ENCODE measurements around the gene BATF3.

BATF3 gene

GRCh38 chr1:212691561-212692071, 8.0 kb downstream of the BATF3 start:
- H3K36me3 ChIP-seq (ENCODE audit: control insufficient read depth, insufficient read depth, low read length): no peaks in the 10 kb centered on the region
- H3K4me1 ChIP-seq (ENCODE audit: control insufficient read depth, insufficient read depth, low read length): no peaks in the 10 kb centered on the region
- no peak for DNase-seq (ENCODE audit: low read depth, low spot score)
- H3K27ac ChIP-seq (ENCODE audit: low read length): no peak overlapping the region
- H3K27me3 ChIP-seq (ENCODE audit: control insufficient read depth, insufficient read depth, low read length): no peaks in the 10 kb centered on the region
- H3K9me3 ChIP-seq (ENCODE audit: control insufficient read depth, insufficient read depth, low read length): no peaks in the 10 kb centered on the region
- WGBS (ENCODE audit: insufficient coverage, insufficient read length): no CpG with 5 or more reads among the region's 9 CpGs
- no peak overlapping the region for H3K4me3 ChIP-seq (ENCODE audit: low read length)

GRCh38 chr1:212690816-212691403, 8.7 kb downstream of the BATF3 start:
- Histone ChIP-seq H3K4me1 (ENCODE audit: control insufficient read depth, insufficient read depth, low read length) (no peaks in the 10 kb centered on the region), H3K27ac (ENCODE audit: low read length) (no peak overlapping the region), H3K27me3 (ENCODE audit: control insufficient read depth, insufficient read depth, low read length) (no peaks in the 10 kb centered on the region; the same call in 1 of the 2 replicates), H3K36me3 (ENCODE audit: control insufficient read depth, insufficient read depth, low read length) (no peaks in the 10 kb centered on the region), H3K9me3 (ENCODE audit: control insufficient read depth, insufficient read depth, low read length) (no peaks in the 10 kb centered on the region), H3K4me3 (ENCODE audit: low read length) (no peak overlapping the region)
- no CpG with 5 or more reads among the region's 4 CpGs for WGBS (ENCODE audit: insufficient coverage, insufficient read length)
- DNase-seq (ENCODE audit: low read depth, low spot score): no peak

- Histone ChIP-seq H3K4me3 (ENCODE audit: low read length) (no peak overlapping the region), H3K36me3 (ENCODE audit: control insufficient read depth, insufficient read depth, low read length) (no peaks in the 10 kb centered on the region), H3K4me1 (ENCODE audit: control insufficient read depth, insufficient read depth, low read length) (no peaks in the 10 kb centered on the region), H3K9me3 (ENCODE audit: control insufficient read depth, insufficient read depth, low read length) (no peaks in the 10 kb centered on the region), H3K27me3 (ENCODE audit: control insufficient read depth, insufficient read depth, low read length) (no peaks in the 10 kb centered on the region; the same call in 1 of the 2 replicates), H3K27ac (ENCODE audit: low read length) (no peak overlapping the region)
- no peak for DNase-seq (ENCODE audit: low read depth, low spot score)
- WGBS (ENCODE audit: insufficient coverage, insufficient read length): 100% methylated on average over 3 of the region's 12 CpGs
These were observed 9.7 kb downstream of the BATF3 start for GRCh38 chr1:212689758-212690529.

DNA sequence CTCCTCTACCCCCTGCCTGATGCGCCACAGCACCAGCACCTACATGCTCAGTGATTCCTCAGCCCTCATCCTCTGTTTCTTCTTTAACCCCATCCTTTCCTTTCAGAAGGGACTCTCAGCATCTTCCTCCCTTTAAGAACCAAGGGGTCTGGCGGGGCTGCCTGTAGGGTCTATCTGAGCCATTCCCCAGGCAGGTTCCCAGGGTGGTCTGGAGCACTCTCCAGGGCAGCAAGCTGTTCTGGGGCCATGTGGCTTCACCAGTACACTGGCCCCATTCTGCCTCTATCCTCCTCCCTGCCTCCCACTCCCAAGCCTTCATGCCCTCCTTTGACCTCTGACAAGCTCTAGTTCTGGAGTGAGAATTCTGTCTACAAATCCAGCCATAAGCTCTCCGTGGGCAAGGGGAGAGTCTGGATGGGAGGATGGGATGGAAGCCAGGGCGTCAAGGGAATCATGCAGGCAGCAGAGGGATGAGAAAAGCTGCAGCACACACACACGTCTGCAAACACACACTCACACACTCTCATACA, 10.4 kb downstream of the BATF3 start:
- Histone ChIP-seq H3K36me3 (ENCODE audit: control insufficient read depth, insufficient read depth, low read length) (no peaks in the 10 kb centered on the region), H3K27ac (ENCODE audit: low read length) (no peak overlapping the region), H3K27me3 (ENCODE audit: control insufficient read depth, insufficient read depth, low read length) (no peaks in the 10 kb centered on the region; the same call in 1 of the 2 replicates), H3K4me1 (ENCODE audit: control insufficient read depth, insufficient read depth, low read length) (no peaks in the 10 kb centered on the region), H3K9me3 (ENCODE audit: control insufficient read depth, insufficient read depth, low read length) (no peaks in the 10 kb centered on the region), H3K4me3 (ENCODE audit: low read length) (no peak overlapping the region)
- WGBS (ENCODE audit: insufficient coverage, insufficient read length): no CpG with 5 or more reads among the region's 5 CpGs
- no peak for DNase-seq (ENCODE audit: low read depth, low spot score)

DNA sequence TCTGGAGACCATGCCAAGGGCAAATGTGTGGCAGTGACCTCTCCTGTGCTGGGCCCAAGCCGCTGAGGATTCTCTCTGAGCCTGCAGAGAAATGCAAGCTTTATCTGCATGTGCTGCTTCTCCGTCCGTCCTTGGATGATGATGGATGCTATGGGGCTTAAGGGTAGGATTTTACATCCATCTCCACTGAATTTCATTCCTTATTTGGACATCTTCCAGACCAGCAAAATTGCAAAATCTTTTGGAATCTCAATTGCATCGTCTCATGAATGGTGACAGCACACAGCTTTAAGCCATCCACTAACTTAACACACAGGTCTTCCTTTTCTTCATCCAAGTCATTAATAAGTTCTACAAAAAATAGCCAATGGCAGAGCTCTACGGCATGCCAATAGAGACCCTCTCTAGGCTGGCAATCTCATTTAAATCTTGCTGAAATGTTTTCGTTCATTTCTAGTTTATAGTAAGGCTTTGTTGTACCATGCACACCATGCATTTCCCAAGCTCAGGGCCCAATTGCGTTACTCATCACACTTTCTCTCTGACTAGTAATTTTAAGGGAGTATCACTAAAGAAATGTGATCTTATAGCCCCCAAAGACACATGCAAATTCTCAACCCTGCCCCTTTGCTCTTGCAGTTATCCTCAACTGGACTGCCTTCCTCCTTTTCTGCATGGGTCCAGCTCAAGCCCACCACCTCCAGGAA, 11.1 kb downstream of the BATF3 start:
- no peak overlapping the region for H3K27ac ChIP-seq (ENCODE audit: low read length)
- no peak overlapping the region for H3K4me3 ChIP-seq (ENCODE audit: low read length)
- no CpG with 5 or more reads among the region's 7 CpGs for WGBS (ENCODE audit: insufficient coverage, insufficient read length)
- no peaks in the 10 kb centered on the region for H3K4me1 ChIP-seq (ENCODE audit: control insufficient read depth, insufficient read depth, low read length)
- H3K36me3 ChIP-seq (ENCODE audit: control insufficient read depth, insufficient read depth, low read length): no peaks in the 10 kb centered on the region
- no peak for DNase-seq (ENCODE audit: low read depth, low spot score)
- no peaks in the 10 kb centered on the region for H3K9me3 ChIP-seq (ENCODE audit: control insufficient read depth, insufficient read depth, low read length)
- no peaks in the 10 kb centered on the region; the same call in 1 of the 2 replicates for H3K27me3 ChIP-seq (ENCODE audit: control insufficient read depth, insufficient read depth, low read length)

DNA sequence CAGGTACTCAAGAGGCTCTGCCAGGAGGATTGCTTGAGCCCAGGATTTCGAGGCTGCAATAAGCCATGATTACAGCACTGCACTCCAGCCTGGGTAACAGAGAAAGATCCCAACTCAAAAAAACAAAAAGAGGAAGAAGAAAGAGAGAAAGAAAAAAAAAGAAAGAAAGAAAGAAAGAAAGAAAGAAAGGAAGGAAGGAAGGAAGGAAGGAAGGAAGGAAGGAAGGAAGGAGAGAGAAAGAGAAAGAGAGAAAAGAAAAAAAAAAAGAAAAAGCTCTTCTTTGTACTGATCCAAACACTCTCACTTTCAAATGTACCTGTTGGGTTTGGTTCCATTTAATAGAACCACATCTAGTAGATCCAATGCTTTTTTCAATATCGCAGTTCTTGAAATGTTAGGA, 11.8 kb downstream of the BATF3 start:
- no peaks in the 10 kb centered on the region for H3K36me3 ChIP-seq (ENCODE audit: control insufficient read depth, insufficient read depth, low read length)
- no peak for DNase-seq (ENCODE audit: low read depth, low spot score)
- no CpG with 5 or more reads among the region's 2 CpGs for WGBS (ENCODE audit: insufficient coverage, insufficient read length)
- H3K27ac ChIP-seq (ENCODE audit: low read length): no peak overlapping the region
- no peaks in the 10 kb centered on the region; the same call in 1 of the 2 replicates for H3K4me1 ChIP-seq (ENCODE audit: control insufficient read depth, insufficient read depth, low read length)
- no peak overlapping the region for H3K4me3 ChIP-seq (ENCODE audit: low read length)
- H3K9me3 ChIP-seq (ENCODE audit: control insufficient read depth, insufficient read depth, low read length): no peaks in the 10 kb centered on the region
- H3K27me3 ChIP-seq (ENCODE audit: control insufficient read depth, insufficient read depth, low read length): no peaks in the 10 kb centered on the region; the same call in 1 of the 2 replicates

- DNase-seq (ENCODE audit: low read depth, low spot score): no peak
- Histone ChIP-seq H3K27ac (ENCODE audit: low read length) (no peak overlapping the region), H3K4me1 (ENCODE audit: control insufficient read depth, insufficient read depth, low read length) (no peaks in the 10 kb centered on the region; the same call in 1 of the 2 replicates), H3K9me3 (ENCODE audit: control insufficient read depth, insufficient read depth, low read length) (no peaks in the 10 kb centered on the region), H3K27me3 (ENCODE audit: control insufficient read depth, insufficient read depth, low read length) (no peaks in the 10 kb centered on the region; the same call in 1 of the 2 replicates), H3K4me3 (ENCODE audit: low read length) (no peak overlapping the region), H3K36me3 (ENCODE audit: control insufficient read depth, insufficient read depth, low read length) (no peaks in the 10 kb centered on the region)
- WGBS (ENCODE audit: insufficient coverage, insufficient read length): no CpG with 5 or more reads among the region's 11 CpGs
These were observed 13.0 kb downstream of the BATF3 start for GRCh38 chr1:212686591-212686990.

DNA sequence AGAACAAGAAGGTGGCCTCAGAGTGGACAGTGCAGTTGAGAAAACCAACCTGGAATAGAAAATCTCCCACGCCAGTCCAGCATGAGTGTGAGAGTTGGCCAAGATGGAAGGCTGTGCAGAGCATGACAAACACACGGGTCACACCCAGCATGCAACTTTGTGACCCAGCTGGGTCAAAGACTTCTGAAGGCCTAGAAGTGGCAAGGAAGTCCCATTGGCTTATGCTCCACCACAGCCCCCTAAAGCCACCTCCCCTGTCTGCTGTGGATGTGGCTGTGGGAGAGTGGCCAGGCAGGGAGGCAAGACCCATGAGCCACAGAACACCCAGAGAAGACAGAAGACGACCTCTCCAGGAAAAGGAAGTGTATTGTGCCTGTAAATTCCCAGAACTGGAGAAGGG, 13.6 kb downstream of the BATF3 start:
- Histone ChIP-seq H3K4me3 (ENCODE audit: low read length) (no peak overlapping the region), H3K36me3 (ENCODE audit: control insufficient read depth, insufficient read depth, low read length) (no peaks in the 10 kb centered on the region), H3K27ac (ENCODE audit: low read length) (no peak overlapping the region), H3K27me3 (ENCODE audit: control insufficient read depth, insufficient read depth, low read length) (no peaks in the 10 kb centered on the region; the same call in 1 of the 2 replicates), H3K4me1 (ENCODE audit: control insufficient read depth, insufficient read depth, low read length) (no peaks in the 10 kb centered on the region; the same call in 1 of the 2 replicates), H3K9me3 (ENCODE audit: control insufficient read depth, insufficient read depth, low read length) (no peaks in the 10 kb centered on the region)
- WGBS (ENCODE audit: insufficient coverage, insufficient read length): no CpG with 5 or more reads among the region's 3 CpGs
- DNase-seq (ENCODE audit: low read depth, low spot score): no peak

DNA sequence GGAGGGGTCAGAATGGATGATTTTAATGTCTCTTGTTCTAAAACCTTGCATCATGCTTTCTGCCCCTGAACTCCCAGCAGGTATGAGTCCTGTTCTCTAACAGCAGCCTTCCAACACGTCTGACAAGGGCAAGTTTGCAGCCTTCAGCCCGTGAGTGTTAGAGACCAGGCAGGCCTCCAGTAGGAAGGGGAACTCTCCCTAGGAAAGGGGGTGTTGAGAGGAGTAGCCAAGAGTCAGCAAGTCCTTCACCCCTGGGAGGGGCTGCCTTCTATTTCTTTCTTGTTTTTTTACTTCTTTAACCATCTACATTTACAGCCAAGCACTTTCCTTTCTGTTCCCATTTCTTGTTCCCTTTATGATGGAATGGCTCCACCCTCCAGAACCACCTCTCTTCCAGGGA, 14.2 kb downstream of the BATF3 start:
- no CpG with 5 or more reads among the region's 2 CpGs for WGBS (ENCODE audit: insufficient coverage, insufficient read length)

GRCh38 chr1:212684521-212685090, 15.0 kb downstream of the BATF3 start:
- no peak overlapping the region for H3K27ac ChIP-seq (ENCODE audit: low read length)
- H3K4me1 ChIP-seq (ENCODE audit: control insufficient read depth, insufficient read depth, low read length): no peaks in the 10 kb centered on the region; the same call in 1 of the 2 replicates
- no peaks in the 10 kb centered on the region; the same call in 1 of the 2 replicates for H3K27me3 ChIP-seq (ENCODE audit: control insufficient read depth, insufficient read depth, low read length)
- no peaks in the 10 kb centered on the region for H3K9me3 ChIP-seq (ENCODE audit: control insufficient read depth, insufficient read depth, low read length)
- no CpG with 5 or more reads among the region's 11 CpGs for WGBS (ENCODE audit: insufficient coverage, insufficient read length)
- DNase-seq (ENCODE audit: low read depth, low spot score): no peak
- H3K4me3 ChIP-seq (ENCODE audit: low read length): no peak overlapping the region
- no peaks in the 10 kb centered on the region for H3K36me3 ChIP-seq (ENCODE audit: control insufficient read depth, insufficient read depth, low read length)

More for the DNA sequence above, 14.2 kb downstream of the BATF3 start:
- H3K36me3 ChIP-seq (ENCODE audit: control insufficient read depth, insufficient read depth, low read length): no peaks in the 10 kb centered on the region
- DNase-seq (ENCODE audit: low read depth, low spot score): no peak
- H3K9me3 ChIP-seq (ENCODE audit: control insufficient read depth, insufficient read depth, low read length): no peaks in the 10 kb centered on the region
- H3K27ac ChIP-seq (ENCODE audit: low read length): no peak overlapping the region
- no peaks in the 10 kb centered on the region; the same call in 1 of the 2 replicates for H3K27me3 ChIP-seq (ENCODE audit: control insufficient read depth, insufficient read depth, low read length)
- H3K4me3 ChIP-seq (ENCODE audit: low read length): no peak overlapping the region
- no peaks in the 10 kb centered on the region; the same call in 1 of the 2 replicates for H3K4me1 ChIP-seq (ENCODE audit: control insufficient read depth, insufficient read depth, low read length)
